Stimulated activated CD4-positive, alpha-beta T cell treated with anti-CD3 and anti-CD28 coated beads, Interleukin-12 subunit alpha, Interleukin-12 subunit beta, amount 100 ng/mL, for 24 hours (primary cell): ENCODE results near the gene NHS.

Experiments
- DNase-seq, 2 experiments: peaks; one replicate each; pipeline ENCODE4 v3.0.0-alpha.2; 2020; ENCODE audit warnings: low read depth in 2 of 2

NHS gene

DNA sequence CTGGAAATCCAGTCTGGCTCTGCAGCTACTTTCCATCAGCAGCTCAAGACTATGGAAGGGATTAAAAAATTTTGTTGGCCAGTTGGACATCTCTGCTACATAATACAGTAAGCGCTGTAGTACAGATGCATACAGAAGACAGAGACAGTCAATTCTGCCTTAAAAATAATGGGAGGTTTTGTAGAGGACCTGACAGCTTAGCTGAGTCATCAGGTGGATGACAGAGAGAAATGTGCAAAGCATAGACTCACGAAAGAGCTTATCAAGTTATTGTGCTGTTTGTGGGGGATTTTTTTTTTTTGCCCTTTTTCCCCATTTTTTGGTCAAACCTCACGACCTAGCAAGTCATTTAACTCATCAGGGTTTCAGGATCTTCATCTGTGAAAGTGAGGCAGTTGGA is 213.3 kb downstream of the NHS start:
- no peak for DNase-seq

DNA sequence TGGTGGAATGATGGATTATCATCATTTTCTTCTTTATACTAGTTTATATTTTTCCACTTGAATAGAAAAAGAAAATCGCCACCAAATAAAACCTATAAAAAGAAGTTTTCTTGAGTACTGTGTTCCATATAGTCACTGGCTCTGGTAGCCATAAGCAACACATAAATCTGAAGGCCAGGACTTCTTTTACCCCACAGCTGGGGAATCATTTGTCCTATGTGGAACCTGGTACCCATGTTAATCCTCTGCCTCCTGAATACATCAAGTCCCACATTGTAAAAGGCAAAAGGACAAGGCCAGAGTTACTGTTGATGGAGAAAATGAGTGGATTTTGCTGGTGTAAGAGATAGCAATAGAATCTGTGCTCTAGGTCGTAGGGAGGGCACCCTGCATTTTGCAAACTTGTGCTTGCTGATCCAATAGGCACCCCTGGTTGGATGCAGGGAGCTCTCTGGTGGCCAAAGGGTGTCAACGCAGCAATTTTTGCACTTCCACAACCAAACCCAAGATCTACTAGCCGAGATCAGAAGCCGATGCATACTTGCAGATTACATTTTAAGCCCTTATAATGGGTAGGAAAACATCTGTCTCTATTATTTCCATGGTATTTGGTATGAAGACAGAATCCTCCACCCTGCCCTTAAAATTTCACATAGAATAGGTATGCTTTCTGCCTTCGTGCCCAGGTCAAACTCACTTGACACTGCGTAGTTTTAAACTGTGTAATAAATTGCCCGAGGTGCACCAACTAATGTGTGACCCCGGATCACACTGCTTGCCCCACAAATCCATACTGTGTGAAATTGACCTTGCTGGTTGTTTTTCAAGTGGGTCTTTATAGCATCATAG is 216.1 kb downstream of the NHS start:
- DNase-seq, result peak; percentile 9 to 20

DNA sequence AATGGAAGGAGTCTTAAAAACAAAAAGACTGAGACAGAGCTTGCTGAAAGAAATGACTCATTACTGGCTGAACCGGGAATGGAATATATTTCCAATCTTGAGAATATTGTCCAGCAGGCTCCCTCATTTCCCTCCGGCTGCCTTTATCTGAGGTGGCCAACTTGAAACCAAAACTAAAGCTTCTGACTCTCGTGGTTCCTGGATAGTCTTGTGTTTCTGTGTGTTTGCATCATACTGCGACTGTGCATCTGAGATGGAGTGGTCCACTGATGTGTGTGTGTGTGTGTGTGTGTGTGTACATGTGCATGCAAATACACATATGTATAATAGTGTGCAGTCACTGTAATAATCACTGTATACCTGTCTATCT is 216.7 kb downstream of the NHS start:
- peak in 1 of 2 experiments; percentile 6 for DNase-seq

DNA sequence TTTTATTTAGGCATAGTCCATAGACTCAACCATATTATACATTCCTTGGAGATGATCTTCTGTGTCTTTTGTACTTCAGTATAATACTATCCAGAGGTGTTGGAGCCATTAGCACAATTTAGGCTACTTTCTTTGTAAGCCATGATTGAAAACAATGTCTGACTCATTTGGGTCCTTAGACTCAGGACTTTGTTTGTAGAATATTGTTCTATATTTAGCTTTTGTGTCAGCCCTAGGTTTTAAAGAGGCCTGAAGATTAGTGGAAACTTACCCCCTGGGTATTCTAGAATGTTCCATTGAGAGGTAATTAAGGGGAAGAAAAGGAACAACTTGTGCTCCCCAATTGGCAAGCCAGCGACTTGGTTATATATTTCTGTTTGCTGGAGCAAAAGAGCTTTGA is 217.1 kb downstream of the NHS start:
- DNase-seq, result no peak

DNA sequence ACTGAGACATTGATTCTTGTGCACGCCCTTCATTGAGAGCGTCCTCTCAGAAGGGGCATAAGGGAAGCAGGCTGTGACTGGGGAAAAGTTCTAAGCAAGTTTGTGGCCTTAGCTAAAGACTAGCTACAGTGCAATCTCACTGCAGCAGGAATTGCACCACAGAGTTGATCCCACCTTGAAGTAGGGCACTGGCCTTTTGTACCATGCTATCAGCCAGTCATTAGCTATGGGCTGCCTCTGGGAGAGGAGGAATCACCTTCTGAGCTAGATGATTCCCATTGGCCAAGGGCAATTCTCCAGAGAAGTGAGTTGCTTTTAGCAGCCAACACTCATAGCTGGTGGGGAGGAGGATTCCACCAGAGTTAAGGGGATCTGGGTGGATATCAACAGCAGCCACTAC is 219.7 kb downstream of the NHS start:
- DNase-seq, result no peak

DNA sequence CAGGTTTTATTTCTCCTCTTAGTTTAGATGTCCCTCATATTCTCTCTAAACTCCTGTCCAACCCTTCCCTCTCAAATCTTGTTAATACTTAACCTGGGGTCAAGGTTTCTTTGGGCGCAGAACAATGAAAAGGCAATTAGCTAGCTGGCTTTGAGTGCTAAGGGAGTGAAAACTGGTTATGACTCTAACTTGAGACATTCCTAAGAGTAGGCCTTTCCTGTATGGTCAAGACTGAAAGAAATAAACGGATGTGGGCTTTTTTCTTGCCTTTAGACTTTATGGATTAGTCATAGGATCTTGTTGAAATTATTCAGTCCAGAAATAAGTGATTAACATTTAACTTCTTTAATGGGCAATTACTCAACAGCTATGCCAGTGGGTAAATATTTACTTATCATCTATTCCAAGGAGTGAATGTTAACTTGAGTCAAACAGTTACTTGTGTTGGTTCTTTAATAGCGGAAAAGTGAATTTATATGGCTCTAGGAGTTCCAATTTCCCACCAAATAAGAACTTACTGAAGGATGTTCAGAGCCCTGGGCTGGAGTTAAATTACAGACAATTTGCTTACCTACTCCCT is 220.5 kb downstream of the NHS start:
- DNase-seq, result no peak

DNA sequence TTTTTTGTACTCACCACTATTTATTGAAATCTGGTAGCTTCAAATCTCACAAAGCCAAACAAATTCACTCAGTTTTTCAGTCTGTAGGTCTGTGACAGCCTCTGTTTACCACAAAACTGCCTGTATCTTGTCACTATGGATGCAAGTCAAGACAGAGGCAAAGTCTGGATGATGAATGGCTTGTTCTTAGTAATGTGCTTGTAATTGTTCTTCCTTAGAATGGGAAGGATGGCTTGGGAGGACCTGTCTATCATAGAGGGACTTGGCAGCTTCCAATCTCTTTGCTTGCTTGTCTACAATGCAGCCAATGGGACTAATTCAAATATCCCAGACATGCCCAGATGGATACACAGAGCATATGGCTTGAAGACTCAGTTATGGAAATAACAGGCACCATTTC is 221.1 kb downstream of the NHS start:
- DNase-seq, result no peak

DNA sequence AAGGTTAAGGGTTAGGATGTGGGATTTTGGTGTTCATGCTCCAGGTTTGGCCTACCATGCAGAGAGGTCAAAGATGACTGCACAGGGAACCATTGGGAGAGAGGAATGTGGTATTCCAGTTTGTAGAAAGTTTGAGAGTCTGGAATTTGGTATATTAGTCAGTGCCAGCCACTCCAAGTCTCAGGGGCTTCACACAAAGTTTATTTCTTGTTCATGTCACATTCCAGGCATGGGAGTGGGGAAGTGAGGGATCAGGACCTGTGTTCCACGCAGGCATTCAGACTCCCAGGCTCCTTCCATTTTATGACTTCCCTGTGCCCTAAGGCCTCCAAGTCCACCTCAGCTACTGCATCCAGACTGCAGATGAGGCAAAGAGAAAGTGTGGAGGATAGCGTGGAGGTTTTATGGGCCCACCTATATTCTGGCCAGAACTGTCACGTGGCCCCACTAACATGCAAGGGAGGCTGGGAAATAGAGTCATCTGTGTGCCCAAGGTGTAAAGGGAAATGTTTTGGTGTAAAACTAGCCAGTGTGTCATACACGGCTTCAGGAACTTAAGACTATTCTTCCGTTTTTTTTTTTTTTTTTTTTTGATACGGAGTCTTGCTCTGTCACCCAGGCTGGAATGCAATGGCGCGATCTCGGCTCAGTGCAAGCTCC is 221.7 kb downstream of the NHS start:
- no peak for DNase-seq

DNA sequence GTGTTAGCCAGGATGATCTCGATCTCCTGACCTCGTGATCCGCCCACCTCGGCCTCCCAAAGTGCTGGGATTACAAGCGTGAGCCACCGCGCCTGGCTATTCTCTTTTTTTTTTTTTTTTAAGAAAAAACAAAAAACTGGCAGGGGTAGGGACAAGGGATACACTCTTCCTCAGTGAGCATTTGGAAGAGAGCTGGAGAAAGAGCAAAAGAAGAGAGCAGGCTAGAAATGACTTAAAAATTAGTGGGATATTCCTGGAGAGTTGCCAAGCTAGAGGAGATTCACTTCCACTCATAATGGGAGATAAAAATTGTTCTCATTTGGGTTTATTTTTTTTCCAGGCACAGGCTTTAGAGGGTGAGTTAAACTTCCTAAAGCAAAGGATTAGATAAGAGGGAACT is 222.3 kb downstream of the NHS start:
- no peak for DNase-seq

DNA sequence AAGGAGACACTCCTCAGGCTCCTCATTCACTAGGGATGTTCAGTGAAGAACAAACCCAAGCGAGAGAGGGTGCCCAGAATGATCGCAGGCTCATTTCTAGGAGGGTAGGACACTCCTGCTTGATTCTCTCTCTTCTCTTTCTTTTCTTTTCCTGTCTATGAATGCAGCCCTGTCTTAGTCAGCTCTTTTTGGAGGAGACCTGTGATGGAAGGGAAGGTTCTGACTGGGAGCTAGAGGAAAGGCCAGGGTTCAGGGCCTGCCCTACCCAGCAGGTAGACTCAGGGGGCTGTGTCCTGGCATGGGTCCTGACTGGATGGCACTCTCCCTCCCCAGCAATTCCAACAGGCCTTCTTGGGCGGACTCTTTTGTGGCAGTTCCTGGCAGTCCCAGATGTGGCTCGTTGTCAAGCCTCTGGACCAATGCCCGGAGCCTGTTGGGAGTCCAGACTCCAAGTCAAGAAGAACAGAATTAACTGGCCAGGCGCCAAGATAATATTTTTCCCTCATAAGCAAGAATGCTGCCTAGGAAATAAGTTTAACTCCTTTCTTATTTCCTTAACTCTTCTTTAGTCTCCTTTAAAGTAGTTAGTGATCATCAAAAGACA is 222.9 kb downstream of the NHS start:
- no peak for DNase-seq

DNA sequence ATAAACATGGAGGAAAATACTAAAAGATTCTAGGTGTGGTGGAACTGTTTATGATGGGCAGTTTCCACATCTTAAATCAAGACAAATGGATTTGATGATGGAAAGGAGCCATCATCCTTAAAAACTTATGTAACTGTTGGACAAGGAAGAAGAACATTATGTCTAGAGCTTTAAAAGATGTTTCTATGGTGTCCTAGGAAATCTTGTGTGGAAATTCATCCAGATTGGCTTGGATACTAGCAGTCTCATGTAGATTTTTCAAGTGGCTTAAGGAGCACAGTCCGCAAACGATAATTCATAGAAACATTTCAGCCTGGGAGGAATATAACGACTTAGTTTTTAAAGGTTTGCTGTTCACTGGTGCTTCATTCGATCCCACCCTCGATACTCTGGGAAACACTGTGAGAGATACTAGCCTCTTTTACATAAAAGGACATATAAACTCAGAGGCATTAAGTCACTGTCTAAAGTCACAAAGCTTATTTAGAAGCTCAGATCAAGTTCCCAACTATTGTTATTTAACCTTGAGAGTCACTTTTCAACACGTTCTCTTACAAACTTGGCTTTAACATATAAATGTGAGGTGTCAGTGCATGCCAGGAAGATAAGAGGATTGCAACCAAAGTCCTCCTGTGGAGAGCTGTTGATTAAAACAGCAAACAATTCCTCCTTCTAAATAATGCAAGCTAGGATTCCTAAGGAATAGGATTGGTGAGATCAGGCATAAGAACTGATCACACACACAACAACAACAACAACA is 226.6 kb downstream of the NHS start:
- DNase-seq, result no peak

DNA sequence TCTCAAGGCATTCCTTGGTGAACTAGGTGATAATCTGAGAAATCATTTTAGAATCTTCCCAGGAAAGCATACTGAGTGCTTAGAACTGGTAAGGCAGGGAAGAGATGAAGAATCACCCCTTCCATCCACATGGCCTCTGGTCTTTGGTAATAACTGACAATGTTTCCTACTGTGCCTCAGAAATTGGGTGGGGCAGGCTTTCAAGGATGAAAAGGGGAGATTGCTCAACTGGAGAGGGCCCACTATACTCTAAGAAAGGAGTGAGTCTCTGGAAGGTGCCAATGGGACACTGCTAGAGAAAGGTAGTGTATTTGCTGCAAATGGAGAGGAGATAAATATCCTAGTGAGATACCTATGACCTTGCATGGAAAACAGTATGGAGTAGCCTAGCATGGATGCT is 227.2 kb downstream of the NHS start:
- no peak for DNase-seq

DNA sequence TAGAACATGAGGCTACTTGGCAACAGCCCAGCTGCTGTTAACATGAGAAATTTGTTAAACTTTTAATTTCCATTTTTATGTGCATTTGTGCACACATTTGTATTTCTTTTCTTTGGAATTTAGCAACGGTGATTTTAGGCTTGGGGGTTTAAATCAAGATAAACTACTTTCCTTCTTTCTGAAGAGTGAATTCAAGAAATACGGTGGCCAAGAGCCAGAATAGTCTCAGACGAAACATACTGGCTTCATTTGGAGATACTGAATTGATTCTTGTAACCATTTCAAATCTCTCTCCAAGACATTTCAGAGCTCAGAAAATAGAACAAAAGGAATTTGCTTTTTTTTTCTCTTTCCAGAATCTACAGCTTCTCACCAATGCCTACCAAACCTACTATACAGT is 228.2 kb downstream of the NHS start:
- no peak for DNase-seq

DNA sequence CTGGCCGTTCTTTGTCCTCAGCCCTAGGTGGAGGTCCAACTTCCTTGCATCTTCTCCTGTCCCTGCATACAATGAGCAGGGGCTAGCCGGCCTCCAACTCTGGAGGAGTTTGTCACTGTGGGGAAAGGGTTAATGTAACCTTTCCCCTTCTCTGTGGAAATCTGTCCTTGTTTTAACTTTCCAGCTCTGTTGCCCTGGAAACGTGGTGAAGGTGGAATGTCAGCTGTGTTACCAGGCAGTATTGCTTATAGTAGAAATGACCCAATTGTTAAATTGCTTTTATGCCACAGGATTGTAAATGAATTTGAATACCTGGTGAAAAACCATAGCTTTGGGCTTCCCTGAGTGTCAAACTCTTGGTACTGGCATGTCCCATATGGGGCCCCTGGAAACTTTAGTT is 230.7 kb downstream of the NHS start:
- no peak for DNase-seq

DNA sequence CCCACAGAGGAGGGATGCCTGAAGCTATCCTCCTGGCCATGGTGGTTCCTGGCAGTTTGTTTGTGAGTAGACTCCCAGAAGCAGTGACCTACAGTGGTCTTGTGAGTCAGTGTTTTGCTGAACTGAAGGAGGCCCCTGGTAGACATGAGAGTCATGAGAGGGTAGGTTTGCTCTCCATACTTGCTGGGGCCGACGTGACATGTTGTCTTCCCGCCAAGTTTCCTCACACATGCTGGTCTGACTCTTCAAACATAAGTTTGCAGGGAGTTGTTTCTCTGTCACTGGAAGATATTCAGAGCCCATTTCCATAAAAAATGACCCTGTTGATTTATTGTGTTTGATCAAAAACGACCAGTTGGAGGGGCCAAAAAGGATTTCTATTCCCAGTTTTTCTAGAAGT is 231.2 kb downstream of the NHS start:
- DNase-seq, result no peak

DNA sequence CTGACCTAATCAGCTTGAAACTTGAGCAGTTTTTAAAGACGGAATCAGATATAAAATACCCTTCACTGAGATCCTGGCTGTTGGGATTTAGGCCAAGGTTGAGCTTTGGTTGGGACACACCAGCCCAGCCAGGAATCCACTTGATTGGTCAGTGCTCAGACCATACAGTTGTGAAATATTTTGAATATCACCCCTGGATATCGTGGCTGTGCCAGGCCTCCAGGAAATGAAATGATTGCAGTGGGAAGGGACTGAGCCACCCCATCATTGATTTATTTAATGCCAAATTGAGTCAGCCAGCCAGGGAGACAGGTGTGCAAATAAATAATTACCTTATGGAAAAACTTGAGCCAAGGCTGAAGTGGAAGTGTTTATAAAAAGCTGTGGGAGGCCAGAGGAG is 233.9 kb downstream of the NHS start:
- no peak for DNase-seq

DNA sequence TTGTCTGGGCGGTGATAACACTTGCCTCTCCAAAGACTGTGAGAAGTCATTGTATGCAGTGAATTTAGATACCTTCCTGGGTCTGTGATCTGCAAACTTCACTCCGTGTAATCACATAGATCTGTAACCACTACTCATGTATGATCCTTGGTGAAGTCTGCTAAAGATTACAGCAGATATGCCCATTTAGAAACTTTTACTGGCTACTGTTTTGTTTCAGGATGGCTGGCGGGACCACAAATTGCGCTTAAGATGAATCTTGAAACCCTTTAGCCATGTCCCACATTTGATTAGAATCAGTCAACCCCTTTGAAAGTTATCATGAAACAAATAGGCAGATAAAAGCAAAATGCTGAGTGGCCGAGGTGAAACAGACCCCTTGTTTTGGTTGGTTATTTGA is 235.8 kb downstream of the NHS start:
- DNase-seq, result no peak

DNA sequence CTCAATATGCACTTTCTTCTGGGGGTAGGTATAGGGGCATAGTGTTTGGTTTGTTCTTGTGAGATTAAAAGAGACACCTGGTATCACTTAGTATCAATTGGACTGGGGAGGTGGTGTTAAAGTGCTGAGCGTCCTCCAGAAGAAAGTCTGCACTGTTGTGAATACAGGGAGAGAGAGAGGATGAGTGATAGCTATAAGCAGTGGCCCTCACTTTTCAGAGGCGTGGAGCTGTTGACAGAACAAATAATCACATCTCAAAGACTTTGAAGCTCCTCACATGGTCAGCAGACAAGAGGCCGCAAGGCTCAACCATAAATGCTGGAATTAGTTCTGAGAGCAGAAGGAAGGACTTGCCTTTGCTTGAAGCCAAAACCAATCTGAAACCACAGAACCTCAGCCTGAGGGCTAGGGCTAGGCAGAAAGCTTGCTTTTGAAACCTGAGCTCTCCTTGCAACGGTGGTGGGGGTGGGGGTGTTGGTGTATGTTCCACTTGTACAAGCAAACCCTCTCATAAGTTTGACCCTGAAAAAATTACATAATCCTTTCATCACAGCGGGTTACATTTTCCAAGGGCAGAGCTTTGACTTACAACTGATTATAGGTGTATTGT is 239.1 kb downstream of the NHS start:
- no peak for DNase-seq

DNA sequence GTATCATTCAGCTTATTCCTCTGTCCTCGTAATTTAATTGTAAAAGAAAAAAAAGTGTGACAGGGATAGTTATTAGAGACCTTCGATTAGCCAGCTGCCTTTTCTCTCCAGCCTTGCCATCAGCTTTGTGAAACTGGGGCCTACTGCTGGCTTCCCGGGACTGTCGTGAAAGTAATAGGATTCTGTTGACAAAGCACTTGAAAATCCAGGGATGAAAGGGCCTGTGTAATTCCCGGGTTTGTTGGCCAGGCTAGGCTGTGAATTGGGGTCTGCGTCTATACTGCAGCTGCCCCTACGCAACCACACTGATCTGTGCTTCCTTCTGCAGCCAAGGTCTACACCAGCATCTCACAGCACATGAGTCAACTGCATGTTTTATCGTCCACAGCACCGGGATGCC is 241.9 kb downstream of the NHS start:
- DNase-seq, result no peak

DNA sequence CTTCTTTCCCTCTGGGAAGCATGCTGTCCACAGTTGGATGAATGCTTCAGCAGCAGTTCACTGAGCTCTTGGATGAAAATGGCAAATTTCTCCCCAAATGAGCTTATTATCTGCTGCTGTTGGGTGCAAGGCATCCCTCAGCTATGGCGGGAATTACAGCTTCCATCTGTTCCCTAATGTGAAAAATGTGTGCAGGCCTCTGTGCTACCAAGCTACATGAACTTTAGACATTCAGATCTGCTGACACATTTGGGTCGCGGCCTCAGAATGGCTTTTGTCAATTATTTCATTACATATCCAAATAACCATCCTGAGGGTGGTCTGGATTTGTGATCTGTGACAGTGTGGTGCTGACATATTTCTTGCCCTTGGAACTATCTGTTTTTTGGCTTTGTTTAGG is 242.8 kb downstream of the NHS start:
- no peak for DNase-seq

DNA sequence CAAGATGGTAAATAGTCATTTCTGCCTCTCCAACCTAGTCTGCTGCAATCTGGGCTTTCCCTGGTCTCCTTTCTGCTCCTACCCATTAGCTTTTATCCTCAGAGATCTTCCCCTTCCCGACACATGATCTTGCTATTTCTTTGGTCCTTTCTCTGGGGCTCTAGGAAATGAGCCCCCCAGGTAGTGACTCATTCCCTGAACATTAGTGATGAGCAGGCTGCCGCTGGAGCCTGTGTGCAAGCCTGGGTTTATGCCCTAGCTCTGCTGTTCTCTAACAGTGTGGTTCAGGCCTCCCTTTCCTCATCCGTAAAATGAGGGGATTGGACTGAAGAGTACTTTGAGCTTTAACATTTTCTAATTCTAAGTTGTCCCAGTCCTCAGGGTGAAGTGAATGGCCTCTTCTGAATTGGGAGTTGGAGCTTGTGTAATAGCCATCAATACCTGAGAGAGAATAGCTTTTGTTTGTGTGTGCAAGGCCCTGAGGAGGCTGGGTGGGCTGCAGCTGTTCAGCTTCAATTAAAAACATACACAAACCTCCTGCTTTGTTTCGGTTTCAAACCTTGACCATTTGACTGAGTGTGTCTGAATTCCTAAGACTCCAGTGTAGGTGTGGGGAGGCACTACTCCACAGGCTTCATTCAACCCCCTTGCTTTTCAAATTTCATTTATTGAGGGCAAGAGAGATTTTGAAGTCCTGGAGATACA is 246.7 kb downstream of the NHS start:
- no peak for DNase-seq
